NCI-H2081 treated with DMSO at 0.1 percent for 48 hours (cell line): ENCODE results near the gene WNT11.
"Not testable (repeated sequence)": the region's sequence is repeated elsewhere in the genome, so short reads cannot be mapped to it uniquely, and the experiment has no call there.

ENCODE experiments used
- DNase-seq: peaks from one replicate; lab custom pipeline; 2025; lab: John Stamatoyannopoulos, UW

Gene WNT11

GRCh38 chr11:76201672-76202412 is 4.5 kb downstream of the WNT11 start:
- no peak for DNase-seq

GRCh38 chr11:76201056-76201455 is 5.2 kb downstream of the WNT11 start:
- DNase-seq, result no peak

- DNase-seq, result no peak
These were observed 6.0 kb downstream of the WNT11 start for GRCh38 chr11:76200006-76200940.

- not testable (repeated sequence) for DNase-seq
These were observed 7.6 kb downstream of the WNT11 start for GRCh38 chr11:76198691-76199090.

GRCh38 chr11:76197941-76198640 is 8.2 kb downstream of the WNT11 start:
- DNase-seq, result no peak

GRCh38 chr11:76197332-76197731 is 9.0 kb downstream of the WNT11 start:
- no peak for DNase-seq

GRCh38 chr11:76196849-76197248 is 9.5 kb downstream of the WNT11 start:
- no peak for DNase-seq

GRCh38 chr11:76194872-76195668 is 11.2 kb downstream of the WNT11 start:
- no peak for DNase-seq

GRCh38 chr11:76193219-76193618 is 13.1 kb downstream of the WNT11 start:
- no peak for DNase-seq

GRCh38 chr11:76190376-76190775 is 15.9 kb downstream of the WNT11 start:
- DNase-seq, result no peak

- no peak for DNase-seq
These were observed 16.6 kb downstream of the WNT11 start for GRCh38 chr11:76189682-76190081.

- no peak for DNase-seq
These were observed 17.4 kb downstream of the WNT11 start for GRCh38 chr11:76188873-76189272.

- no peak for DNase-seq
These were observed 19.5 kb downstream of the WNT11 start for GRCh38 chr11:76186776-76187279.

GRCh38 chr11:76185931-76186401 is 20.3 kb downstream of the WNT11 start:
- no peak for DNase-seq

- DNase-seq, result no peak
These were observed 20.8 kb downstream of the WNT11 start for GRCh38 chr11:76185511-76185910.

GRCh38 chr11:76184551-76184993 is 21.7 kb downstream of the WNT11 start:
- no peak for DNase-seq

- DNase-seq, result no peak
These were observed 24.9 kb downstream of the WNT11 start for GRCh38 chr11:76181371-76181770.

GRCh38 chr11:76179147-76179546 is 27.2 kb downstream of the WNT11 start:
- no peak for DNase-seq

- no peak for DNase-seq
These were observed 29.0 kb downstream of the WNT11 start for GRCh38 chr11:76177250-76177686.

- DNase-seq, result no peak
These were observed 29.8 kb downstream of the WNT11 start for GRCh38 chr11:76176463-76176862.

- DNase-seq, result no peak
These were observed 30.5 kb downstream of the WNT11 start for GRCh38 chr11:76175783-76176182.
